NCI-H146 (cell line): ENCODE measurements around the gene ACOT12.
"Not testable (repeated sequence)": the region's sequence is repeated elsewhere in the genome, so short reads cannot be mapped to it uniquely, and the experiment has no call there.

Experiments used
- DNase-seq: peaks from one replicate; lab custom pipeline; 2025; lab: John Stamatoyannopoulos, UW

The ACOT12 gene

GRCh38 chr5:81393783-81394718, at the start of gene ACOT12:
TSS of gene ACOT12 (minus strand) at chr5:81394134. CDS start at chr5:81394114, 20 bp downstream.
- no peak for DNase-seq

GRCh38 chr5:81435023-81435422, 41.1 kb upstream of the ACOT12 start:
- DNase-seq: no peak

GRCh38 chr5:81429985-81430384, 36.1 kb upstream of the ACOT12 start:
- no peak for DNase-seq

- no peak for DNase-seq
Observed at GRCh38 chr5:81429363-81429762, 35.4 kb upstream of the ACOT12 start.

GRCh38 chr5:81428861-81429260, 34.9 kb upstream of the ACOT12 start:
- no peak for DNase-seq

GRCh38 chr5:81428446-81428845, 34.5 kb upstream of the ACOT12 start:
- no peak for DNase-seq

- no peak for DNase-seq
Observed at GRCh38 chr5:81427566-81427965, 33.6 kb upstream of the ACOT12 start.

- DNase-seq: no peak
Observed at GRCh38 chr5:81426359-81427030, 32.6 kb upstream of the ACOT12 start.

GRCh38 chr5:81425569-81425968, 31.6 kb upstream of the ACOT12 start:
- no peak for DNase-seq

- no peak for DNase-seq
Observed at GRCh38 chr5:81424728-81425127, 30.8 kb upstream of the ACOT12 start.

- DNase-seq: no peak
Observed at GRCh38 chr5:81422671-81423070, 28.7 kb upstream of the ACOT12 start.

GRCh38 chr5:81420039-81420667, 26.2 kb upstream of the ACOT12 start:
- no peak for DNase-seq

- DNase-seq: no peak
Observed at GRCh38 chr5:81418606-81419005, 24.7 kb upstream of the ACOT12 start.

GRCh38 chr5:81417052-81417451, 23.1 kb upstream of the ACOT12 start:
- no peak for DNase-seq

- DNase-seq: no peak
Observed at GRCh38 chr5:81409896-81410295, 16.0 kb upstream of the ACOT12 start.

GRCh38 chr5:81409361-81409760, 15.4 kb upstream of the ACOT12 start:
- no peak for DNase-seq

- DNase-seq: no peak
Observed at GRCh38 chr5:81408496-81408895, 14.6 kb upstream of the ACOT12 start.

- not testable (repeated sequence) for DNase-seq
Observed at GRCh38 chr5:81407811-81408210, 13.9 kb upstream of the ACOT12 start.

GRCh38 chr5:81405126-81405891, 11.4 kb upstream of the ACOT12 start:
- no peak for DNase-seq

GRCh38 chr5:81402192-81402930, 8.4 kb upstream of the ACOT12 start:
- no peak for DNase-seq

- DNase-seq: no peak
Observed at GRCh38 chr5:81401266-81401665, 7.3 kb upstream of the ACOT12 start.
